Measurements from ENCODE around the gene GSTP1.
A peak's percentile ranks its signal among the peaks of the same experiment; 100 is the strongest.

The GSTP1 gene

GRCh38 chr11:67630228-67630942 is 46.8 kb downstream of the GSTP1 start:
- peak; percentile 92 for DNase-seq (ENCODE audit: low read depth)

DNA sequence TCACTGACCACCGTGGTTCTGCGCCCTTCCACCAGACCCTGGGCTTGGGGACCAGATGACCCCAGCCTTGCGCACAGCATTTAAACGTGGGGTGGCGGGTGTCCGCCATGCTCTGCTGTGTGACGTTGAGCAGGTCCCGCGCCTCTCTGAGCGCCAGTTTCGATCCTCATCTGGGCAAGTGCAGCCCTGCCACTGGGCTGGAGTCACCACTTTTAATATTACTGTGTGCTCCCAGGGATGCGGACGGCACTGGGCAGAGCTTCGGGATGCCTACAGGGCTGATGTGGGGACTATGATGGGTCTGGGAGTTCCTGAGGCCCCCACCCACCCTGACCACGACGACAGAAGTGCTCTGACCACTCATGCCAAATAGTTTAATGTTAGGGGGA is 47.3 kb downstream of the GSTP1 start:
- no peak for DNase-seq (ENCODE audit: low read depth)

DNA sequence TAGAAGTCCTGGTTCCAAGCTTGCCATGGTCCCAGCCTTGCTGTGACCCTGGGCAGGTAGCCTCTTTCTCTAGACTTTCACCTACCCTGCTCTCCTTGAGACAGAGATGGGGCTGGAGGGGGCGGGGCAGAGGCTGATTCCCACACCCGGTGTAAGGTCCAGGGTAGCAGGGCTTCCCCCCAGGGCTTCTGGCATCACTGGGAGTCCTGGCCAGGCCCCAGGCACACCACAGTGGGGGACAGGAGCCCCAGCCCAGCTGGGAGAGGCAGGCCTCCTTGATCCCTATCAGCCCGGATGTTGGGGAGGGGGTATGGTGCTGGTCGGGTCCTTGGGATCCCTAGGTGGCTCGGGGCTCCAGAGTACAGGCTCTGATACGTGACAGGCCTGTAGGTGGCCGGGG is 47.8 kb downstream of the GSTP1 start:
- DNase-seq (ENCODE audit: low read depth) = no peak

DNA sequence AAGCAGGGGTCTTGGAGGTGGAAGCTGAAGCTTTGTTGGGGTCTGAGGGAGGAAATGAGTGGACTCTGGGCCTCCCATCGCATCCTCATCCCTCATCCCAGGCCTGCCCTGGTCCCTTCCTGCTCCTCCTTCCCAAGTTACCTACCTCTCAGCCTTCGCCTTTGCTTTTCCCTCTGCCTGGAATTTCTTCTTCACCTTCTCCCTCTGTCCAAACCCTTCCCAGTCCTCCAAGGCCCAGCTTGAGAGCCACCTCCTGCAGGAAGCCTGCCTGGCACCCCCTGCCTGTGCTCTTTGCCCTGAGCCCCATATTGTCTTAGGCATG is 48.2 kb downstream of the GSTP1 start:
- DNase-seq (ENCODE audit: low read depth) = no peak

- DNase-seq (ENCODE audit: low read depth) = no peak
Measured at GRCh38 chr11:67632175-67632981, 48.8 kb downstream of the GSTP1 start.

- DNase-seq (ENCODE audit: low read depth) = no peak
Measured at GRCh38 chr11:67632982-67633755, 49.6 kb downstream of the GSTP1 start.

GRCh38 chr11:67633758-67634365 is 50.2 kb downstream of the GSTP1 start:
- no peak for DNase-seq (ENCODE audit: low read depth)

GRCh38 chr11:67634366-67635230 is 51.0 kb downstream of the GSTP1 start:
- no peak for DNase-seq (ENCODE audit: low read depth)

DNA sequence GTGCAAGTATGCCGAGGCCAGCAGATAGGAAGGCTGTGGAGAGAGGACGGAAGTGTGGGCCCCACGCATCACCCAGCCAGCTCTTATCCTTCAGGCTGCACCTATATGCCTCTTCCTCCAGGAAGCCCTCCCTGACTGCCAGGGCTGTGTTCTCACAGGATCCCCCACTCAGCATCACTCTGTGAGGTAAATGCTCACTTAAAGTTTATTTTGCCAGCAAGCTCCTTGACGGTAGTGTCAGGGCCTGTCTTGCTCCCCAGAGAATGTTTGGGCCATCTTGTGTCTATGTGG is 51.6 kb downstream of the GSTP1 start:
- no peak for DNase-seq (ENCODE audit: low read depth)
